ENCODE results near the gene LPP.

DNA sequence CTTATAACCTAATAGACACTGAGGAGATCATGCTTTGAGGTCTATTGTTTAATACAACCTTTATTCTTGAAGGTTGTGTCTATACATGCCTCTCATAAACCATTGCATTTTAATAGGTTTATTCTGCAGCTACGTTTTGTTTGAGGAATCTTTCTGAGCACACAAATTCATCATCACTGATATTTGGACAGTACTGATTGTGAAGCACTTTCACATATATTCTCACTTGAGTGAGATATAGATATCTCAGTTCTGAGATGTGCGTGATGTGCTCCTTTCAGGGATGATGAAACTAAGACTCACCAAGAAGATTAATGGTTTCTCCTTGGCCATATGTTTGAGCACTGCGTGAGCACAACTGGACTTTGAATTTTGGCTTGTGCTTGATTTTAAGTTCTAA is 374.4 kb downstream of the LPP start:
- TF ChIP-seq EZH2 (IDR thresholded peaks at IDR 0.05; ENCODE audit: low read depth) = no peak
- TF ChIP-seq CTCF (conservative IDR thresholded peaks at IDR 0.05) = no peak

Measured in PC-9 (cell line).